GM12874 (cell line): ENCODE results near the gene CD53.

ENCODE experiments used
- TF ChIP-seq, protein P1 (sequence below): IDR thresholded peaks from 2 replicates; pipeline ENCODE4 v1.5.1; 2011; ENCODE audit warnings: low read depth, mild to moderate bottlenecking, control low read depth, low read length, moderate library complexity; ENCODE audit not compliant: insufficient read depth

CD53 gene

DNA sequence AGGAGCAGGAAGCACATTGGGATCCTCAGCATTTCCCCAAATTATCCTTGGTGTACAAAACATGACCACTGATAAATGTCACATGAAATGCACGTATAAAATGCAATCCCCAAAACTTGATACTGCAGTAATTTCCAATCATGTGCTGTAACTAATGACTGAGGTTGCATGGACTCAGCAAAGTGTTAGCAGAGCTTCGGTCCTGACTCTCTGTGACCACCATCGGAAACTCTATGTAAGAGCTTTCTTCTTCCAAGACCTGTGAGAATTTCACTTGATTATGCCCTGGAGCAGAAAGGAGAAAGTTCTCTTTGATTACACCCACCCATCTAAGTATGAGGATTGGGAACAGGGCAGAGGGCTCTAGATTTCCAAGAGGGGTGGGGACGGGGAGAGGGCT, 908 bp downstream of the CD53 start:
- TF ChIP-seq, protein P1, sequence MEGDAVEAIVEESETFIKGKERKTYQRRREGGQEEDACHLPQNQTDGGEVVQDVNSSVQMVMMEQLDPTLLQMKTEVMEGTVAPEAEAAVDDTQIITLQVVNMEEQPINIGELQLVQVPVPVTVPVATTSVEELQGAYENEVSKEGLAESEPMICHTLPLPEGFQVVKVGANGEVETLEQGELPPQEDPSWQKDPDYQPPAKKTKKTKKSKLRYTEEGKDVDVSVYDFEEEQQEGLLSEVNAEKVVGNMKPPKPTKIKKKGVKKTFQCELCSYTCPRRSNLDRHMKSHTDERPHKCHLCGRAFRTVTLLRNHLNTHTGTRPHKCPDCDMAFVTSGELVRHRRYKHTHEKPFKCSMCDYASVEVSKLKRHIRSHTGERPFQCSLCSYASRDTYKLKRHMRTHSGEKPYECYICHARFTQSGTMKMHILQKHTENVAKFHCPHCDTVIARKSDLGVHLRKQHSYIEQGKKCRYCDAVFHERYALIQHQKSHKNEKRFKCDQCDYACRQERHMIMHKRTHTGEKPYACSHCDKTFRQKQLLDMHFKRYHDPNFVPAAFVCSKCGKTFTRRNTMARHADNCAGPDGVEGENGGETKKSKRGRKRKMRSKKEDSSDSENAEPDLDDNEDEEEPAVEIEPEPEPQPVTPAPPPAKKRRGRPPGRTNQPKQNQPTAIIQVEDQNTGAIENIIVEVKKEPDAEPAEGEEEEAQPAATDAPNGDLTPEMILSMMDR = no peak

DNA sequence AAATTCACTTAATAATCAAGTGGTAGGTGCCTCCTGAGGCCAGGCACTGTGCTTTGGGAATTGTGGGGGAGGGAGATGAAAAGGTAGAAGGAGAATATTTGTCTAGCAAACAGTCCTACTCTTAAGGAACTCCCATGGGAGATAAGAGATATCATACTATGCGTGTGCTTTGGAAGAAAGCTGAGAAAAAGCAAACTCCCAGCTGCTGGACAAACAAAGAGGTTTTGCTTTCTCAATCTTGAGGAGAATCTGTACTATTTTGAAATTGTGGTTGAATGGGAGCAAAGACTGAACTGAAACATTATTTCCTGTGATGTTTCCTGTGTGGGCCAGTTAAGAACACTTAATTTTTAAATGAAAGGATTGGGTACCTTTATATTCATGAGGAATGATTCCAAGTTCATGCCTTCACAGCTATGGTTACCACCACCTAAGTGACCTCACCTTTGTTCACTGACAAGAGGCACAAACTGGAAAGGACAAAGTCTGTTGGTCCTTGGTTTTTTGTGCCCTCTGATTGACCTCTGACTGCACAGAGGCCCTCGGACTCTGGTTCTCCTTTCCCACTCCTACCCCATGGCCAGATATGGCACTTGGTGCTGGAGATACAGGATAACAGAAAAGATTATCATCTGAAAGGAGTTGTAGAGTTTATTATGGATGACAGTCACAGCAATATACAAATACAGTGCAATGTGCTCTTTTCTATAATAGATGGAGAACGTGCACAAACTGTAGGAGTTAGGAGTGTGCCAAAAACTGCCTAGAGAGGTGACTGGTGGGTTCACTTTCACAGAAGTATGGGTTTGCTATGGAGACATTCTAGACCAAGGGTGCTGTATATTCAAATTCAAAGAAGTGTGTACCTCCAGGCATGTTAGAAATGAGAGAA, 1.6 kb downstream of the CD53 start:
- TF ChIP-seq, protein P1 = no peak

DNA sequence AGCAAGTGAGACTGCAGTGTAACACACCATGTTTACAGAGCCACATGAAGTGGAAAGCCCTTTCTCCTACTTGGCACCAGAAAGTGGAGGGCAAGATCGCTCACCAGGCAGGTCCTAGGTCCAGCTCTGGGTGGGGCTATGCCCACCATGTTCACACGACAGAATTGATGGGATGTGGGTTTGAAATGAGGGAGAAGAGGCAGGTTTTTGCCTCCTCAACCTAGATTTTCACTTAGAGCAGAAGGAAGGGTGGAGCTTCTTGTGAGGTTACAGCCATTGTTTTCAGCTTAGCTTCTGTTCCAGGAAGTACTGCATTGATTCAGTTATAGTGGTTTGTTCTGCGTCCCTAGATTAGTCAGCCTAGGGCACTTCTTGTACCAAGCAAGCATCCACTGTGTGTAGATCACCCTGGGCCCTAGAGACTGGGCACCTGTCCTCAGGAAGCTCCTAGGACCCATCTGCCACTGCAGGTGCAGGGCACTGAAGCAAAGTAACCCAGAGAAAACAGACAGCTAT, 2.3 kb downstream of the CD53 start:
- TF ChIP-seq, protein P1 = no peak

DNA sequence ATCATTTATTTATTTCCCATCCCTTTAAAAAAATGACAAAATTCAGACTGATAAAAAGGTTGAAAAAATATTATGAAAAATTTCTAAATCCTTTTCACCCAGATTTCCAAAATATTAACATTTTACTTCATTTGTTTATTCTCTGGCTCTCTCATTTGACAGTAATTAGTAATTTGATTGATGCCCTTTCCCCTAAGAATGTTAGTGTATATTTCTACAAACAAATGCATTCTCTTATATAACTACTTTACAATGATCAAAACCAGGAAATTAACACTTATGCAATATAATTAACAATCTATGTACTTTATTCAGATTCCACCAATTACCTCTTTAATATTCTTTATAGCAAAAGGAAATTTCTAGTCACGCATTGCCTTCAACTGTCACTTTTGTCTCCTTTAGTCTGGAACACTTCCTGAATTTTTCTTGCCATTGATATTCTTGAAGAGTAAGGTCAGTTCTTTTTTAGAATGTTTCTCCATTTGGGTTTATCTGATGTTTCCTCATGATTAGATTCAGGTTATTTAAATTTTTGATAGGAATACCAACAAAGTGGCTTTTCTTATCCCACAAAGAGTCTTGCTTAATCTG, 3.9 kb downstream of the CD53 start:
- TF ChIP-seq, protein P1 = no peak

- TF ChIP-seq, protein P1 = no peak
Measured at GRCh38 chr1:110877364-110877763, 4.4 kb downstream of the CD53 start.

DNA sequence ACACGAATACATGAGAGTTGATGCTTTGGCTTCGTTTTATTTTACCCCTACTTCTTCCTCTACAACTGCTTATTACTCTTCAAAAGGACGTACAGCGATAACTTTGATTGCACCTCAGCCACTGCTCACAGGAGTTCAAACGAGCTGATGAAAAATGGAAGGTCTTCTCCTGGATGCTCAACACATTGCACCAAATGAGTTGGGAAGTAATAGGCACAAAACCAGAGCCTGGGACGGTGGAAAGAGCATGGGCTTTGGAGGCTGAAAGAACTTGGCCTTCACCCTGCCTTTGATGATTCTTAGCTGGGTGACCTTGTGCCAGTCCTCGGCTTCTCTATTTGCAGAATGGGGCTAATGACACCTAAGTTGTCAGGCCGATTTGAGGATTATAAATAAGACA, 4.8 kb downstream of the CD53 start:
- TF ChIP-seq, protein P1 = no peak

DNA sequence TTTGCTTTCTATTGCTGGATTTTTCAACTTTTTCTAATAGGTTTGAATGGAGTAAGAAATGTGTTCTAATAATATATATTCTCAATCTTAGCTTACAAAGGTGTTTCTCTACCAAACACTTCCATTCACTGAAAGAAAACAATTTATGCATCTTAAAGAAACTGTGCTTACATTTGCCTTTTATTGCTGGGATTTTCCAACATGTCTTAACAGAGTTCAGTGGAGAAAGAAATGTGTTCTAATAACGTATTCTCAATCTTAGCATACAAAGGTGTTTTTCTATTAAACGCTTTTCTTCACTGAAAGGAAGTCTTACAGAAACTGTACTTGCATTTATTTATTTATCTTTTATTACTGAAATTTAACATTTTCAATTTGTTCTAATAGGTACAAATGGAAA, 5.6 kb downstream of the CD53 start:
- TF ChIP-seq, protein P1 = no peak
